ENCODE data around the gene NEK10. TPM values are rescaled to one million over a fixed set of nuclear protein-coding genes. Genes with fewer than 3 reads are reported as not detected.

NEK10 gene
- total and polyA plus RNA-seq, 2 of the 13 experiments (the other 11 are each of a cell fraction or from before 2014, with no cell fraction given), result 2.8 to 14.2 TPM

DNA sequence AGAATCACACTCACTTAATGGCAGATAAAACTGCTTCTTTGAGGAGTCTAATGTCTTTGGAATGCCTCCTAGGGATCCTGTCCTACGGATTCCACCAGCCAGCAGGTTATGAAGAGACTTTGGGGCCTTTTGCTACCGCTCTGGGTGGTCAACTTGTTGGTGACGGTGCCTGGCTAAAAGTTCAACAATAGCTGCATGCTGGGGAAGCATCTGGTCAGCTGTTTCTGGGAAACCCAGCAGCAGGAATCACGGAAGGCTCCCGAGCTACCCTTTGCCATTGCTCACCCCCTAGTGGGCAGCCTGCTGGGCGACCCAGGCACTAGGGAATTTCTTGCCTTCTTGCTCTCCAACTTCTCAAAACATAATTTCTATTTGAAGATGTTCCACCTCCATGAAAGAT lies 263.3 kb downstream of the NEK10 start:
- 80% methylated on average over 6 of the region's 6 CpGs for WGBS (ENCODE audit: low lambda C conversion rate)

GRCh38 chr3:27097182-27097581 lies 272.0 kb downstream of the NEK10 start:
- no peak overlapping the region for H3K4me3 ChIP-seq (replicated peaks in 1 of 3; ENCODE audit: insufficient read depth in 1 of 3, low read depth in 2 of 3, low read length in 3 of 3)
- no peak overlapping the region for H3K9ac ChIP-seq (ENCODE audit: insufficient read depth, low read depth, low read length)
- H3K4me2 ChIP-seq (ENCODE audit: low read depth, low read length), result no peak overlapping the region
- POLR2A ChIA-PET, result no interaction called here
- H3K36me3 ChIP-seq (replicated peaks in 1 of 2; ENCODE audit: control insufficient read depth in 1 of 2, insufficient read depth in 2 of 2, low read length in 2 of 2), result no peaks in the 10 kb centered on the region
- WGBS (ENCODE audit: low lambda C conversion rate), result 0% methylated on average over 1 of the region's 1 CpG
- no peaks in the 10 kb centered on the region for H3K9me3 ChIP-seq (ENCODE audit: low read length)
- H4K20me1 ChIP-seq (ENCODE audit: insufficient read depth, low read length), result no peaks in the 10 kb centered on the region
- DNase-seq (ENCODE audit: low spot score) (no peak), ATAC-seq (no peak), FAIRE-seq (no peak)
- TF ChIP-seq ZNF589 (CRISPR knock-in tag; conservative IDR thresholded peaks at IDR 0.05) (no peak), ZNF83 (CRISPR knock-in tag; IDR thresholded peaks at IDR 0.05; ENCODE audit: borderline replicate concordance) (no peak), TAF1 (CRISPR knock-in tag; IDR thresholded peaks at IDR 0.05) (no peak), ZFP62 (CRISPR knock-in tag; IDR thresholded peaks at IDR 0.05) (no peak), JUND (CRISPR knock-in tag; IDR thresholded peaks at IDR 0.05) (no peak), ZZZ3 (CRISPR knock-in tag; IDR thresholded peaks at IDR 0.05; ENCODE audit: borderline replicate concordance) (no peak), NCOA5 (CRISPR knock-in tag; IDR thresholded peaks at IDR 0.05) (no peak), ZFP37 (CRISPR knock-in tag; IDR thresholded peaks at IDR 0.05; ENCODE audit: borderline replicate concordance) (no peak), NBN (conservative IDR thresholded peaks at IDR 0.05) (no peak), ATF5 (CRISPR knock-in tag; IDR thresholded peaks at IDR 0.05; ENCODE audit: low read depth) (no peak), ZNF329 (CRISPR knock-in tag; IDR thresholded peaks at IDR 0.05; ENCODE audit: low read depth) (no peak), TCF7 (IDR thresholded peaks at IDR 0.05; ENCODE audit: low read depth) (no peak)
- TF ChIP-seq, protein P1, sequence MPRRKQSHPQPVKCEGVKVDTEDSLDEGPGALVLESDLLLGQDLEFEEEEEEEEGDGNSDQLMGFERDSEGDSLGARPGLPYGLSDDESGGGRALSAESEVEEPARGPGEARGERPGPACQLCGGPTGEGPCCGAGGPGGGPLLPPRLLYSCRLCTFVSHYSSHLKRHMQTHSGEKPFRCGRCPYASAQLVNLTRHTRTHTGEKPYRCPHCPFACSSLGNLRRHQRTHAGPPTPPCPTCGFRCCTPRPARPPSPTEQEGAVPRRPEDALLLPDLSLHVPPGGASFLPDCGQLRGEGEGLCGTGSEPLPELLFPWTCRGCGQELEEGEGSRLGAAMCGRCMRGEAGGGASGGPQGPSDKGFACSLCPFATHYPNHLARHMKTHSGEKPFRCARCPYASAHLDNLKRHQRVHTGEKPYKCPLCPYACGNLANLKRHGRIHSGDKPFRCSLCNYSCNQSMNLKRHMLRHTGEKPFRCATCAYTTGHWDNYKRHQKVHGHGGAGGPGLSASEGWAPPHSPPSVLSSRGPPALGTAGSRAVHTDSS (CRISPR knock-in tag; conservative IDR thresholded peaks at IDR 0.05), result no peak
- TF ChIP-seq, protein P2, sequence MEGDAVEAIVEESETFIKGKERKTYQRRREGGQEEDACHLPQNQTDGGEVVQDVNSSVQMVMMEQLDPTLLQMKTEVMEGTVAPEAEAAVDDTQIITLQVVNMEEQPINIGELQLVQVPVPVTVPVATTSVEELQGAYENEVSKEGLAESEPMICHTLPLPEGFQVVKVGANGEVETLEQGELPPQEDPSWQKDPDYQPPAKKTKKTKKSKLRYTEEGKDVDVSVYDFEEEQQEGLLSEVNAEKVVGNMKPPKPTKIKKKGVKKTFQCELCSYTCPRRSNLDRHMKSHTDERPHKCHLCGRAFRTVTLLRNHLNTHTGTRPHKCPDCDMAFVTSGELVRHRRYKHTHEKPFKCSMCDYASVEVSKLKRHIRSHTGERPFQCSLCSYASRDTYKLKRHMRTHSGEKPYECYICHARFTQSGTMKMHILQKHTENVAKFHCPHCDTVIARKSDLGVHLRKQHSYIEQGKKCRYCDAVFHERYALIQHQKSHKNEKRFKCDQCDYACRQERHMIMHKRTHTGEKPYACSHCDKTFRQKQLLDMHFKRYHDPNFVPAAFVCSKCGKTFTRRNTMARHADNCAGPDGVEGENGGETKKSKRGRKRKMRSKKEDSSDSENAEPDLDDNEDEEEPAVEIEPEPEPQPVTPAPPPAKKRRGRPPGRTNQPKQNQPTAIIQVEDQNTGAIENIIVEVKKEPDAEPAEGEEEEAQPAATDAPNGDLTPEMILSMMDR (CRISPR knock-in tag; IDR thresholded peaks at IDR 0.05), result no peak
- in situ Hi-C loops (cut with HindIII; ENCODE audit: extremely low pct_ligation_motif_present, low pct_unique_long_range_greater_than_20kb), result no loop called here
- BruUV-seq (replicated peaks), result no TSS peak
- H3K79me2 ChIP-seq (ENCODE audit: insufficient read depth, low read length), result no peaks in the 10 kb centered on the region
- H3K27me3 ChIP-seq (ENCODE audit: control insufficient read depth in 1 of 2, insufficient read depth in 2 of 2, low read length in 2 of 2), result no peaks in the 10 kb centered on the region
- H2AFZ ChIP-seq (ENCODE audit: low read length), result no peak overlapping the region
- no peak overlapping the region for H3K27ac ChIP-seq (ENCODE audit: extremely low read length, insufficient read depth, low read length)
- CTCF ChIA-PET (ENCODE audit: low intra/inter-chr PET ratio, low total read pairs), result no interaction called here
- intact Hi-C loops (cut with micrococcal nuclease; ENCODE audit: unreplicated experiment), result no loop called here
- H3K4me1 ChIP-seq (ENCODE audit: insufficient read depth, low read length), result no peaks in the 10 kb centered on the region

More for the DNA sequence above, 263.3 kb downstream of the NEK10 start:
- Histone ChIP-seq H3K9ac (ENCODE audit: insufficient read depth, low read depth, low read length) (no peak overlapping the region), H3K27me3 (ENCODE audit: control insufficient read depth in 1 of 2, insufficient read depth in 2 of 2, low read length in 2 of 2) (no peaks in the 10 kb centered on the region), H3K27ac (ENCODE audit: extremely low read length, insufficient read depth, low read length) (no peak overlapping the region), H3K9me3 (ENCODE audit: low read length) (no peaks in the 10 kb centered on the region), H3K79me2 (ENCODE audit: insufficient read depth, low read length) (no peaks in the 10 kb centered on the region), H3K4me2 (ENCODE audit: low read depth, low read length) (no peak overlapping the region), H2AFZ (ENCODE audit: low read length) (no peak overlapping the region), H3K4me1 (ENCODE audit: insufficient read depth, low read length) (no peaks in the 10 kb centered on the region), H3K36me3 (replicated peaks in 1 of 2; ENCODE audit: control insufficient read depth in 1 of 2, insufficient read depth in 2 of 2, low read length in 2 of 2) (no peaks in the 10 kb centered on the region), H3K4me3 (replicated peaks in 1 of 3; ENCODE audit: insufficient read depth in 1 of 3, low read depth in 2 of 3, low read length in 3 of 3) (no peak overlapping the region), H4K20me1 (ENCODE audit: insufficient read depth, low read length) (no peaks in the 10 kb centered on the region)
- no peak for TF ChIP-seq ZFP36 (IDR thresholded peaks at IDR 0.05; ENCODE audit: borderline replicate concordance, low read depth, low read length, partially characterized antibody)
- no peak for TF ChIP-seq ATF3 (CRISPR knock-in tag; IDR thresholded peaks at IDR 0.05)
- no peak for TF ChIP-seq MED8 (CRISPR knock-in tag; IDR thresholded peaks at IDR 0.05; ENCODE audit: insufficient replicate concordance)
- no peak for TF ChIP-seq ZNF839 (CRISPR knock-in tag; IDR thresholded peaks at IDR 0.05; ENCODE audit: borderline replicate concordance)
- POLR2A ChIA-PET, result interaction anchor here (1.0 kb wide), 1 partner anchor 9 kb away, joined by 3 read pairs; no protein-coding TSS in a partner anchor
- CTCF ChIA-PET (ENCODE audit: low intra/inter-chr PET ratio, low total read pairs), result no interaction called here
- no TSS peak for BruUV-seq (replicated peaks)
- intact Hi-C loops (cut with micrococcal nuclease; ENCODE audit: unreplicated experiment), result no loop called here
- no peak for DNase-seq (ENCODE audit: low spot score)
- ATAC-seq, result peak; percentile 60
- in situ Hi-C loops (cut with HindIII; ENCODE audit: extremely low pct_ligation_motif_present, low pct_unique_long_range_greater_than_20kb), result no loop called here
- FAIRE-seq, result no peak

Data from HepG2 (cell line).